Natural killer cell (primary cell): Measurements from ENCODE around the gene DISC1. TPM values are rescaled to one million over a fixed set of nuclear protein-coding genes. Genes with fewer than 3 reads are reported as not detected.
A peak's percentile ranks its signal among the peaks of the same experiment; 100 is the strongest.
"Not testable (repeated sequence)": the region's sequence is repeated elsewhere in the genome, so short reads cannot be mapped to it uniquely, and the experiment has no call there.

ENCODE experiments used
- ATAC-seq, 3 donors: fragments of 150-1000 bp in 2 of 3; fragments of 200-7000 bp in 1 of 3; cut with Tn5 transposase; 1 replicate in 1 of 3; 2 replicates in 2 of 3; pipeline ENCODE4 v1.10.0; 2021; ENCODE audit warnings: mild to moderate bottlenecking in 2 of 3, moderate library complexity in 2 of 3
- DNase-seq, 2 donors: peaks; one replicate each; pipeline versions ENCODE4 v3.0.0 to v3.0.0-alpha.2; 2013 to 2021; ENCODE audit warnings: mixed read lengths in 1 of 2
- H3K27ac ChIP-seq: one replicate; pipeline ENCODE4 v1.5.1; 2013; ENCODE audit warnings: mild to moderate bottlenecking, low read length
- H3K27me3 ChIP-seq: one replicate; pipeline ENCODE4 v1.6.1; 2013; ENCODE audit warnings: low read length; ENCODE audit not compliant: control insufficient read depth, insufficient read depth
- H3K36me3 ChIP-seq: one replicate; pipeline ENCODE4 v1.6.1; 2013; ENCODE audit warnings: low read length; ENCODE audit not compliant: control insufficient read depth, insufficient read depth
- H3K4me1 ChIP-seq: one replicate; pipeline ENCODE4 v1.6.1; 2013; ENCODE audit warnings: low read length; ENCODE audit not compliant: control insufficient read depth, insufficient read depth
- H3K4me3 ChIP-seq: one replicate; pipeline ENCODE4 v1.5.1; 2013; ENCODE audit warnings: low read length
- H3K9me3 ChIP-seq: one replicate; pipeline ENCODE4 v1.6.1; 2013; ENCODE audit warnings: low read length; ENCODE audit not compliant: control insufficient read depth, insufficient read depth
- H3K27ac Mint-ChIP-seq, 2 donors: one replicate each; pipeline ENCODE4 v1.8.0; 2022; ENCODE audit warnings: mild to moderate bottlenecking in 2 of 2, mixed read lengths in 2 of 2, moderate library complexity in 1 of 2
- H3K27me3 Mint-ChIP-seq, 2 donors: one replicate each; pipeline ENCODE4 v1.8.0; 2022; ENCODE audit warnings: low read depth in 2 of 2, mixed read lengths in 2 of 2
- H3K36me3 Mint-ChIP-seq: one replicate; pipeline ENCODE4 v1.8.0; 2022; ENCODE audit warnings: mixed read lengths
- H3K4me1 Mint-ChIP-seq, 2 donors: one replicate each; pipeline ENCODE4 v1.8.0; 2022; ENCODE audit warnings: mixed read lengths in 2 of 2
- H3K4me3 Mint-ChIP-seq: one replicate; pipeline ENCODE4 v1.8.0; 2022; ENCODE audit warnings: mild to moderate bottlenecking, moderate library complexity, mixed read lengths
- H3K9me3 Mint-ChIP-seq, 2 donors: one replicate each; pipeline ENCODE4 v1.8.0; 2022; ENCODE audit warnings: mixed read lengths in 2 of 2
- WGBS: methylation state at CpG from one replicate; pipeline ENCODE4 v1.1.7; 2013; ENCODE audit warnings: missing lambda C conversion rate; ENCODE audit not compliant: insufficient coverage; 5-methylcytosine and 5-hydroxymethylcytosine counted together
- intact Hi-C: fragments of 100-400 bp; cut with micrococcal nuclease; formaldehyde crosslinking; loops from one replicate; pipeline ENCODE4 v1.14.2; 2022
- total RNA-seq, 4 donors: library from RNA; stranded (reverse); fragments of 120-200 nt in 1 of 4; gene quantifications; one replicate each; pipeline versions ENCODE4 v1.2.3 to v1.2.4, GENCODE V29; 2013 to 2022
- TF ChIP-seq, protein P1 (sequence below): fragments of 200-600 bp; IDR thresholded peaks from one replicate; pipeline ENCODE4 v1.8.0; 2022; ENCODE audit warnings: antibody characterized with exemption

Gene DISC1
- total RNA-seq, 3 donors from 2014 or later (not counting 1 experiment from before 2014, with no cell fraction given), result 5.9 to 10.7 (median 9.7) TPM

DNA sequence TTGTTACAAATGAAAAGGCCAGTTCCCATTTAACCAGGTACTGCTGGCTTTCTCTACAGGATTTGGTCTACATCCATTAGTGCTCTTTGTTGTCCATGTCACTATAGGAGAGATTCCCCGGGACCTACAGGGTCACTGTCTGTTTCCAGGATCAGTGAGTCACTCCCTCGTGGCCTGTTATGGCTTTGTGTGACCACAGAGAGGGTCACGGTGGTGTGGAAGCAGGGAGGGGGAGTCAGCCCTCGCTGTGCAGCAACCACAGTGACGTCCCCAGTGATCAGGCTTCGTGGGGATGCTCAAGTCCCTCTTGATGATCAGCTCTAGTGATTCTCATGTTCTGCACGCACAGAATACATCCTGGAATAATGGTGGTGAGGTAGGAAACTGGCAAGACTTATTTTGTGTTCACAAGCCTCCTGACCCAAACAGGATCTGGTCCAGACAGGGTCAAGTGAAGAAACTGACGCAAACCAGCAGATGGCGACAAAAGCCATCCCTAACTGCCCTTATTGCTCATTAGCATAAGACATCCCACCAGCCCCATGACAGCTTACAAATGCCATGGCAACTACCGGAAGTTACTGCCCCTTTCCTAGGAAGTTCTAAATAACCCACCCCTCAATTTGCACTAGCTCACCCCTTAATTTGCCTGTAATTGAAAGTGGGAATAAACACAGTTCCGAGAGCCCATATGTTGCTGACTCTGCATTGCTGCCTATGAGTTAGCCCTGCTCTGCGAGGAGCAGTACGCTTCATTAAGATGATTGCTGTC, 98.5 kb downstream of the DISC1 start:
- Histone ChIP-seq H3K4me3 (no peak overlapping the region), H3K36me3 (no peaks in the 10 kb centered on the region), H3K27ac (no peak overlapping the region), H3K4me1 (no peaks in the 10 kb centered on the region), H3K27me3 (no peaks in the 10 kb centered on the region), H3K9me3 (no peaks in the 10 kb centered on the region)
- Mint-ChIP-seq H3K36me3 (no peaks in the 10 kb centered on the region), H3K4me3 (no peak overlapping the region), H3K27me3 (no peaks in the 10 kb centered on the region), H3K27ac (no peak overlapping the region), H3K4me1 (peaks cover 0 to 7% of the 10 kb centered on the region in 2 donors), H3K9me3 (no peaks in the 10 kb centered on the region)
- TF ChIP-seq, protein P1, sequence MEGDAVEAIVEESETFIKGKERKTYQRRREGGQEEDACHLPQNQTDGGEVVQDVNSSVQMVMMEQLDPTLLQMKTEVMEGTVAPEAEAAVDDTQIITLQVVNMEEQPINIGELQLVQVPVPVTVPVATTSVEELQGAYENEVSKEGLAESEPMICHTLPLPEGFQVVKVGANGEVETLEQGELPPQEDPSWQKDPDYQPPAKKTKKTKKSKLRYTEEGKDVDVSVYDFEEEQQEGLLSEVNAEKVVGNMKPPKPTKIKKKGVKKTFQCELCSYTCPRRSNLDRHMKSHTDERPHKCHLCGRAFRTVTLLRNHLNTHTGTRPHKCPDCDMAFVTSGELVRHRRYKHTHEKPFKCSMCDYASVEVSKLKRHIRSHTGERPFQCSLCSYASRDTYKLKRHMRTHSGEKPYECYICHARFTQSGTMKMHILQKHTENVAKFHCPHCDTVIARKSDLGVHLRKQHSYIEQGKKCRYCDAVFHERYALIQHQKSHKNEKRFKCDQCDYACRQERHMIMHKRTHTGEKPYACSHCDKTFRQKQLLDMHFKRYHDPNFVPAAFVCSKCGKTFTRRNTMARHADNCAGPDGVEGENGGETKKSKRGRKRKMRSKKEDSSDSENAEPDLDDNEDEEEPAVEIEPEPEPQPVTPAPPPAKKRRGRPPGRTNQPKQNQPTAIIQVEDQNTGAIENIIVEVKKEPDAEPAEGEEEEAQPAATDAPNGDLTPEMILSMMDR, result no peak
- 66% methylated on average over 13 of the region's 13 CpGs for WGBS
- ATAC-seq, result peak in 1 of 3 donors; percentile 46
- intact Hi-C loops, result no loop called here
- DNase-seq, result peak in 1 of 2 donors; percentile 26

DNA sequence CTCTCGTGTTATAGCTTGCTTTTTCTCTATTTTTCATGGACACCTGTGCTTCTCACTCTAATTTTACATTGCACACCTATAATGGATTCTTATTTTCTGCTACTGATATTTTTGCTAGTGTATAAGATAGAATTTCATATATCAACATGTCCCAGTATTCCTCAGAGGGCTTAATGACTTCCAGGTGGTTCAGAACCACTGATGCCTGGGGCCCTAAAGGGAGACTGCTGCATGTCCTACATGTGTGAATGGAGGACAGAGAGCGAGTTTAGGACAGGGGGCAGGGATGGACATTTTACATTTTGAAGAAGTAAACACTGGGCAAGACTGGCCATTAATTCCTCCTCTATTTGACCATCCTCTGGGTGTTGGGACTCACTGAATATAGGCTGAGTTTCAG, 100.6 kb downstream of the DISC1 start:
- no peak for ATAC-seq
- Histone ChIP-seq H3K27me3 (no peaks in the 10 kb centered on the region), H3K4me3 (no peak overlapping the region), H3K27ac (no peak overlapping the region), H3K36me3 (no peaks in the 10 kb centered on the region), H3K4me1 (no peaks in the 10 kb centered on the region), H3K9me3 (no peaks in the 10 kb centered on the region)
- Mint-ChIP-seq H3K27me3 (no peaks in the 10 kb centered on the region), H3K4me3 (no peak overlapping the region), H3K36me3 (no peaks in the 10 kb centered on the region), H3K9me3 (no peaks in the 10 kb centered on the region), H3K4me1 (peaks cover 0 to 7% of the 10 kb centered on the region in 2 donors), H3K27ac (no peak overlapping the region)
- TF ChIP-seq, protein P1, result no peak
- WGBS, result 86% methylated on average over 2 of the region's 2 CpGs
- intact Hi-C loops, result no loop called here
- no peak for DNase-seq

DNA sequence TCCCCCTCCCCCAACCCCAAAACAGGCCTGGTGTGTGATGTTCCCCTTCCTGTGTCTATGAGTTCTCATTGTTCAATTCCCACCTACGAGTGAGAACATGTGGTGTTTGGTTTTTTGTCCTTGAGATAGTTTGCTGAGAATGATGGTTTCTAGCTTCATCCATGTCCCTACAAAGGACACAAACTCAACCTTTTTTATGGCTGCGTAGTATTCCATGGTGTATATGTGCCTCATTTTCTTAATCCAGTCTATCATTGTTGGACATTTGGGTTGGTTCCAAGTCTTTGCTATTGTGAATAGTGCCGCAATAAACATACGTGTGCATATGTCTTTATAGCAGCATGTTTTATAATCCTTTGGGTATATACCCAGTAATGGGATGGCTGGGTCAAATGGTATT, 102.4 kb downstream of the DISC1 start:
- H3K4me1 ChIP-seq, H3K27me3 ChIP-seq, H3K36me3 Mint-ChIP-seq, intact Hi-C loops, DNase-seq, H3K27me3 Mint-ChIP-seq, H3K27ac ChIP-seq, H3K4me3 Mint-ChIP-seq, H3K4me1 Mint-ChIP-seq, H3K4me3 ChIP-seq, H3K9me3 Mint-ChIP-seq, ATAC-seq, H3K36me3 ChIP-seq, H3K9me3 ChIP-seq, H3K27ac Mint-ChIP-seq: not testable (repeated sequence)
- WGBS, result no CpG with 5 or more reads among the region's 4 CpGs

DNA sequence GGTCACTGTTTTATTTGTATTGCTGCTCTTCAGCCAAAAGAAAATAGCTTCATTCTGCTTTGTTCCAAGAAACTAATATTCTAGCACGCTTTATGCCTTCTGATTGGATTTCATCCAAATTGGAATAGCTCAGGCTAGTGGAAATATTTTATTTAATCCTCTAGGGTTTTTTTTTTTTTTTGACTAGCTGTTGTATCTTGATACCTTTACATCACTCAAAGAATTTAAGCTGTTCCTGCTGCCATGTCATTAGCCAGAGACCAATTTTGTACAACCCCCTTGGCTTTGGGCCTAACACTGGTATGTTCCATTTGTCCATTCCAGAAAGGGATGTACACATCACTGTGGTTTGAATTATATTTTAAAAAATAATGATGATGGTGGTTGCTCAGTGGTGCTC, 103.0 kb downstream of the DISC1 start:
- no CpG with 5 or more reads among the region's 1 CpG for WGBS
- Histone ChIP-seq H3K9me3 (peaks cover 3% of the 10 kb centered on the region), H3K27ac (no peak overlapping the region), H3K36me3 (no peaks in the 10 kb centered on the region), H3K4me1 (no peaks in the 10 kb centered on the region), H3K4me3 (no peak overlapping the region), H3K27me3 (no peaks in the 10 kb centered on the region)
- DNase-seq (no peak), ATAC-seq (no peak)
- H3K9me3 Mint-ChIP-seq, result no peaks in the 10 kb centered on the region
- intact Hi-C loops, result no loop called here
- H3K27me3 Mint-ChIP-seq, result no peaks in the 10 kb centered on the region
- no peak overlapping the region for H3K27ac Mint-ChIP-seq
- no peak overlapping the region for H3K4me3 Mint-ChIP-seq
- H3K36me3 Mint-ChIP-seq, result no peaks in the 10 kb centered on the region
- TF ChIP-seq, protein P1, result no peak
- H3K4me1 Mint-ChIP-seq, result peaks cover 0 to 7% of the 10 kb centered on the region in 2 donors
